ENCODE data around the gene NPY4R.
"Not testable (repeated sequence)": the region's sequence is repeated elsewhere in the genome, so short reads cannot be mapped to it uniquely, and the experiment has no call there.

NPY4R gene

GRCh38 chr10:46473758-46474157 lies 8.0 kb upstream of the NPY4R start:
- not testable (repeated sequence) for DNase-seq (ENCODE audit: low read depth)

GRCh38 chr10:46470134-46470533 lies 4.4 kb upstream of the NPY4R start:
- H3K4me3 ChIP-seq (ENCODE audit: low read depth, low read length); DNase-seq (ENCODE audit: low read depth): not testable (repeated sequence)

More at GRCh38 chr10:46473758-46474157, 8.0 kb upstream of the NPY4R start:
- not testable (repeated sequence) for H3K4me3 ChIP-seq (ENCODE audit: low read depth, low read length)

- peak; percentile 28 for TF ChIP-seq CTCF (conservative IDR thresholded peaks at IDR 0.05; ENCODE audit: low read depth, low read length)
- not testable (repeated sequence) for DNase-seq (ENCODE audit: low read depth); H3K4me3 ChIP-seq (ENCODE audit: low read depth, low read length)
Observed at GRCh38 chr10:46468119-46468809, 2.5 kb upstream of the NPY4R start.

GRCh38 chr10:46463608-46464007 lies 2.1 kb downstream of the NPY4R start:
- peak; percentile 61 for DNase-seq (ENCODE audit: low read depth)
- not testable (repeated sequence) for H3K4me3 ChIP-seq (ENCODE audit: low read depth, low read length)

- DNase-seq (ENCODE audit: low read depth); H3K4me3 ChIP-seq (ENCODE audit: low read depth, low read length): not testable (repeated sequence)
Observed at GRCh38 chr10:46462276-46462675, 3.5 kb downstream of the NPY4R start.

- DNase-seq (ENCODE audit: low read depth); H3K4me3 ChIP-seq (ENCODE audit: low read depth, low read length): not testable (repeated sequence)
Observed at GRCh38 chr10:46459579-46459978, 6.2 kb downstream of the NPY4R start.

- not testable (repeated sequence) for H3K4me3 ChIP-seq (ENCODE audit: low read depth, low read length); DNase-seq (ENCODE audit: low read depth)
Observed at GRCh38 chr10:46457071-46457470, 8.7 kb downstream of the NPY4R start.

GRCh38 chr10:46455992-46456391 lies 9.8 kb downstream of the NPY4R start:
- not testable (repeated sequence) for H3K4me3 ChIP-seq (ENCODE audit: low read depth, low read length); DNase-seq (ENCODE audit: low read depth)

- H3K4me3 ChIP-seq (ENCODE audit: low read depth, low read length); DNase-seq (ENCODE audit: low read depth): not testable (repeated sequence)
Observed at GRCh38 chr10:46451365-46451764, 14.4 kb downstream of the NPY4R start.

- DNase-seq (ENCODE audit: low read depth): not testable (repeated sequence)
Observed at GRCh38 chr10:46450829-46451228, 14.9 kb downstream of the NPY4R start.

GRCh38 chr10:46447439-46447838 lies 18.3 kb downstream of the NPY4R start:
- DNase-seq (ENCODE audit: low read depth); H3K4me3 ChIP-seq (ENCODE audit: low read depth, low read length): not testable (repeated sequence)

More at GRCh38 chr10:46450829-46451228, 14.9 kb downstream of the NPY4R start:
- H3K4me3 ChIP-seq (ENCODE audit: low read depth, low read length): not testable (repeated sequence)

- H3K4me3 ChIP-seq (ENCODE audit: low read depth, low read length); DNase-seq (ENCODE audit: low read depth): not testable (repeated sequence)
Observed at GRCh38 chr10:46445389-46446122, 20.2 kb downstream of the NPY4R start.

GRCh38 chr10:46443422-46443821 lies 22.3 kb downstream of the NPY4R start:
- not testable (repeated sequence) for H3K4me3 ChIP-seq (ENCODE audit: low read depth, low read length); DNase-seq (ENCODE audit: low read depth)

GRCh38 chr10:46442706-46443275 lies 23.0 kb downstream of the NPY4R start:
- DNase-seq (ENCODE audit: low read depth); H3K4me3 ChIP-seq (ENCODE audit: low read depth, low read length): not testable (repeated sequence)

- H3K4me3 ChIP-seq (ENCODE audit: low read depth, low read length): not testable (repeated sequence)
- DNase-seq (ENCODE audit: low read depth): peak; percentile 31
Observed at GRCh38 chr10:46441837-46442278, 23.9 kb downstream of the NPY4R start.

GRCh38 chr10:46440942-46441341 lies 24.8 kb downstream of the NPY4R start:
- DNase-seq (ENCODE audit: low read depth); H3K4me3 ChIP-seq (ENCODE audit: low read depth, low read length): not testable (repeated sequence)

GRCh38 chr10:46423550-46423949 lies 42.2 kb downstream of the NPY4R start:
- DNase-seq (ENCODE audit: low read depth); H3K4me3 ChIP-seq (ENCODE audit: low read depth, low read length): not testable (repeated sequence)

All from choroid plexus epithelial cell (primary cell).